HEK293T (cell line): Measurements from ENCODE around the gene SHANK2.

Experiments used
- CTCF ChIA-PET: fragments of 350-600 bp; formaldehyde crosslinking; extraction: SDS; loops from one replicate; lab custom pipeline; 2021; ENCODE audit warnings: antibody characterized with exemption, inconsistent platforms; lab: Yijun Ruan, JAX
- POLR2A ChIA-PET: fragments of 350-600 bp; formaldehyde crosslinking; extraction: SDS; loops from one replicate; lab custom pipeline; 2020; ENCODE audit warnings: antibody characterized with exemption, inconsistent platforms; lab: Yijun Ruan, JAX
- DNase-seq: peaks from one replicate; pipeline ENCODE4 v3.0.0; 2012; ENCODE audit warnings: mixed read lengths; ENCODE audit errors: extremely low spot score
- ARNT ChIP-seq: fragments of 450-650 bp; IDR thresholded peaks from 2 replicates; pipeline ENCODE4 v1.6.1; 2017; ENCODE audit warnings: mild to moderate bottlenecking
- BHLHE40 ChIP-seq: fragments of 450-650 bp; IDR thresholded peaks from 2 replicates; pipeline ENCODE4 v1.6.1; 2016; ENCODE audit warnings: mild to moderate bottlenecking, moderate library complexity, borderline replicate concordance
- CTBP1 ChIP-seq: fragments of 450-650 bp; IDR thresholded peaks from 2 replicates; pipeline ENCODE4 v1.6.1; 2016; ENCODE audit warnings: borderline replicate concordance
- ELF4 ChIP-seq: fragments of 450-650 bp; IDR thresholded peaks from 2 replicates; pipeline ENCODE4 v1.6.1; 2017; ENCODE audit warnings: antibody characterized with exemption
- FOXA1 ChIP-seq: fragments of 450-650 bp; IDR thresholded peaks from 2 replicates; pipeline ENCODE4 v1.6.1; 2016; ENCODE audit warnings: mild to moderate bottlenecking
- FOXK2 ChIP-seq: fragments of 450-650 bp; IDR thresholded peaks from 2 replicates; pipeline ENCODE4 v1.6.1; 2016; ENCODE audit warnings: mild to moderate bottlenecking
- FOXM1 ChIP-seq: fragments of 450-650 bp; IDR thresholded peaks from 2 replicates; pipeline ENCODE4 v1.6.1; 2017; ENCODE audit warnings: mild to moderate bottlenecking, borderline replicate concordance
- HDGF ChIP-seq: fragments of 450-650 bp; IDR thresholded peaks from 2 replicates; pipeline ENCODE4 v1.6.1; 2017; ENCODE audit warnings: antibody characterized with exemption, borderline replicate concordance
- L3MBTL2 ChIP-seq: fragments of 450-650 bp; conservative IDR thresholded peaks from 2 replicates; pipeline ENCODE4 v1.6.1; 2016; ENCODE audit warnings: mild to moderate bottlenecking
- LEF1 ChIP-seq: fragments of 450-650 bp; IDR thresholded peaks from 2 replicates; pipeline ENCODE4 v1.6.1; 2017; ENCODE audit warnings: mild to moderate bottlenecking, borderline replicate concordance
- NFRKB ChIP-seq: fragments of 450-650 bp; IDR thresholded peaks from 2 replicates; pipeline ENCODE4 v1.6.1; 2016; ENCODE audit warnings: mild to moderate bottlenecking, moderate library complexity
- PKNOX1 ChIP-seq: fragments of 450-650 bp; IDR thresholded peaks from 2 replicates; pipeline ENCODE4 v1.6.1; 2016
- SP1 ChIP-seq: fragments of 450-650 bp; IDR thresholded peaks from 2 replicates; pipeline ENCODE4 v1.6.1; 2017
- SUZ12 ChIP-seq: fragments of 450-650 bp; IDR thresholded peaks from 2 replicates; pipeline ENCODE4 v1.6.1; 2016; ENCODE audit warnings: mild to moderate bottlenecking
- TARDBP ChIP-seq: fragments of 450-650 bp; IDR thresholded peaks from 2 replicates; pipeline ENCODE4 v1.6.1; 2016
- ZNF384 ChIP-seq: fragments of 450-650 bp; IDR thresholded peaks from 2 replicates; pipeline ENCODE4 v1.6.1; 2016

SHANK2 gene

GRCh38 chr11:71298016-71298550 lies 45.7 kb upstream of the SHANK2 start:
- ChIA-PET CTCF (no interaction called here), POLR2A (no interaction called here)
- TF ChIP-seq TARDBP (no peak), BHLHE40 (no peak), FOXK2 (no peak), NFRKB (no peak), FOXA1 (no peak), FOXM1 (no peak), ZNF384 (no peak), ARNT (no peak)
- DNase-seq, result no peak

GRCh38 chr11:71294846-71295600 lies 42.6 kb upstream of the SHANK2 start:
- TF ChIP-seq NFRKB (no peak), SUZ12 (no peak), ZNF384 (no peak), L3MBTL2 (no peak), CTBP1 (no peak), SP1 (no peak), FOXM1 (no peak), PKNOX1 (no peak), FOXA1 (no peak), TARDBP (no peak), ARNT (no peak), ELF4 (no peak), BHLHE40 (no peak), HDGF (no peak), FOXK2 (no peak)
- DNase-seq, result no peak
- ChIA-PET POLR2A (no interaction called here), CTCF (no interaction called here)

GRCh38 chr11:71293961-71294782 lies 41.8 kb upstream of the SHANK2 start:
- TF ChIP-seq PKNOX1 (no peak), SUZ12 (no peak)
- no peak for DNase-seq
- CTCF ChIA-PET, result no interaction called here
- POLR2A ChIA-PET, result no interaction called here

GRCh38 chr11:71286701-71287643 lies 34.6 kb upstream of the SHANK2 start:
- CTCF ChIA-PET, result interaction anchor here (2.2 kb wide), 1 partner anchor 36 kb away, joined by 4 read pairs; no protein-coding TSS in a partner anchor
- POLR2A ChIA-PET, result no interaction called here
- no peak for TF ChIP-seq NFRKB
- TF ChIP-seq BHLHE40, result no peak
- TF ChIP-seq FOXM1, result no peak
- TF ChIP-seq SP1, result no peak
- TF ChIP-seq L3MBTL2, result no peak
- no peak for TF ChIP-seq TARDBP
- TF ChIP-seq SUZ12, result no peak
- no peak for TF ChIP-seq FOXK2
- TF ChIP-seq HDGF, result no peak
- no peak for TF ChIP-seq CTBP1
- TF ChIP-seq ZNF384, result no peak
- no peak for TF ChIP-seq LEF1
- TF ChIP-seq ARNT, result no peak
- TF ChIP-seq PKNOX1, result no peak
- no peak for TF ChIP-seq FOXA1
- no peak for TF ChIP-seq ELF4
- DNase-seq, result no peak

DNA sequence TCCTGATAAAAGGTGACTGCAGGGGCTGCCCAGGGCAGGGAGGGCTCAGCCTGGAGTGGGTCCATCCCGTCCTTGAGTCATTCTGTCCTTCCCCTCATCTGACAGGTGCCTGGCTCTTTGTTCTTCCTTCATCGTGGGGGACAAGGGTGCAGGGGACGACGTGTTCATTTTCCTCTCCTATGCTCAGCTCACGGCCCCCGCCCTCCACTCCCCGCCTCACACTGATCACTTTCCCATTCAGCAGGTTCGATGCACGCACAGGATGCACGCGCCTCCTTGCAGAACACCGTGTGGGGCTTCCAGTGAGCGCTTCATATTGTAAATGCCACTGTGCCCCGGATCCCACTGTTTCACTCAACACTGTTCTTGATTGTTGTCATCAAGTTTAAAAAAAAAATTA lies 32.7 kb upstream of the SHANK2 start:
- no peak for DNase-seq
- POLR2A ChIA-PET, result interaction anchor here (0.6 kb wide), 1 partner anchor 385 kb away, joined by 3 read pairs; no protein-coding TSS in a partner anchor
- CTCF ChIA-PET, result no interaction called here
- TF ChIP-seq SUZ12, result no peak
- no peak for TF ChIP-seq L3MBTL2
- TF ChIP-seq FOXA1, result no peak
- TF ChIP-seq CTBP1, result no peak
- TF ChIP-seq HDGF, result no peak
- TF ChIP-seq TARDBP, result no peak
- TF ChIP-seq SP1, result no peak
- no peak for TF ChIP-seq FOXM1
- TF ChIP-seq NFRKB, result no peak
- no peak for TF ChIP-seq ELF4
- no peak for TF ChIP-seq ZNF384
- no peak for TF ChIP-seq FOXK2
- TF ChIP-seq BHLHE40, result no peak
- TF ChIP-seq PKNOX1, result no peak
- no peak for TF ChIP-seq LEF1
- TF ChIP-seq ARNT, result no peak
